Loucy (cell line): ENCODE results near the gene PDE10A.

Experiments used
- H2AFZ ChIP-seq: fragments of 200-600 bp; sonication (generic); 2 replicates; pipeline ENCODE4 v1.6.0; 2016; ENCODE audit warnings: antibody characterized with exemption, mild to moderate bottlenecking, low read length, moderate library complexity
- H3F3A ChIP-seq: fragments of 200-600 bp; 2 replicates; pipeline ENCODE4 v1.6.0; 2016; ENCODE audit warnings: antibody characterized with exemption, low read depth, mild to moderate bottlenecking
- H3K27me3 ChIP-seq: fragments of 200-600 bp; sonication (generic); 2 replicates; pipeline ENCODE4 v1.6.1; 2014; ENCODE audit warnings: low read length, mild to moderate bottlenecking; ENCODE audit not compliant: insufficient read depth, poor library complexity, severe bottlenecking
- H3K36me3 ChIP-seq: fragments of 200-600 bp; sonication (generic); 2 replicates; pipeline ENCODE4 v1.6.1; 2016; ENCODE audit warnings: low read length; ENCODE audit not compliant: insufficient read depth
- H3K4me1 ChIP-seq: fragments of 200-600 bp; sonication (generic); 2 replicates; pipeline ENCODE4 v1.5.1; 2014; ENCODE audit warnings: low read length, mild to moderate bottlenecking; ENCODE audit not compliant: insufficient read depth, poor library complexity, severe bottlenecking
- H3K4me2 ChIP-seq: fragments of 200-600 bp; sonication (generic); 2 replicates; pipeline ENCODE4 v1.6.0; 2014; ENCODE audit warnings: antibody characterized with exemption, low read length, low read depth, mild to moderate bottlenecking; ENCODE audit not compliant: poor library complexity, severe bottlenecking
- H3K4me3 ChIP-seq: fragments of 200-600 bp; sonication (generic); 2 replicates; pipeline ENCODE4 v1.5.1; 2014; ENCODE audit warnings: low read length, mild to moderate bottlenecking, mixed read lengths; ENCODE audit not compliant: poor library complexity, severe bottlenecking
- H3K79me2 ChIP-seq: fragments of 200-600 bp; sonication (generic); 2 replicates; pipeline ENCODE4 v1.6.1; 2014; ENCODE audit warnings: low read length; ENCODE audit not compliant: insufficient read depth
- H3K9ac ChIP-seq: fragments of 200-600 bp; sonication (generic); 2 replicates; pipeline ENCODE4 v1.6.0; 2014; ENCODE audit warnings: mild to moderate bottlenecking, low read depth, low read length, moderate library complexity; ENCODE audit not compliant: poor library complexity, severe bottlenecking
- H3K9me2 ChIP-seq: fragments of 200-600 bp; sonication (generic); replicated peaks from 2 replicates; pipeline ENCODE4 v1.6.1; 2016; ENCODE audit warnings: low read depth, low read length, mixed read lengths
- H3K9me3 ChIP-seq: fragments of 200-600 bp; sonication (generic); 2 replicates; pipeline ENCODE4 v1.6.1; 2014; ENCODE audit warnings: mild to moderate bottlenecking, antibody characterized with exemption, low read length, low read depth; ENCODE audit not compliant: insufficient read depth
- H4K20me1 ChIP-seq: fragments of 200-600 bp; sonication (generic); 2 replicates; pipeline ENCODE4 v1.6.0; 2014; ENCODE audit warnings: antibody characterized with exemption, low read length, mild to moderate bottlenecking; ENCODE audit not compliant: insufficient read depth, poor library complexity, severe bottlenecking
- EZH2phosphoT487 ChIP-seq: fragments of 200-600 bp; IDR thresholded peaks from 2 replicates; pipeline ENCODE4 v1.6.1; 2018; ENCODE audit warnings: antibody characterized with exemption, mild to moderate bottlenecking, moderate library complexity, borderline replicate concordance
- TF ChIP-seq, protein P1 (sequence below): fragments of 200-600 bp; sonication (generic); conservative IDR thresholded peaks from 2 replicates; pipeline ENCODE4 v1.5.1; 2014; ENCODE audit warnings: mild to moderate bottlenecking, antibody characterized with exemption, low read length

Gene PDE10A

DNA sequence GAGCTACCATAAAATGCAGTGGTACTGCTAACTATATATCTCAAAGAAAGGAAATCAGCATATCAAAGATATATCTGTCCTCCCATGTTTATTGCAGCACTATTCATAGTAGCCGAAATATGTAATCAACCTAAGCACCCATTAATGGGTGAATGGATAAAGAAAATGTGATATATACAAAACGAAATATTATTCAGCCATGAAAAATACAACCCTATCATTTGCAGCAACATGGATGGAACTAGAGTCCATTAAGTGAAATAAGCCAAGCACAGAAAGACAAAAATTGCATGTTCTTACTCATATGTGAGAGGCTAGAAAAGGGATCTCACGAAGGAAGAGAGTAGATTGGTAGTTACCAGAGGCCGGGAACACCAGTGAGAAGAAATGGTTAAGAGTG, 126.1 kb downstream of the PDE10A start:
- H3K36me3 ChIP-seq = no peaks in the 10 kb centered on the region

DNA sequence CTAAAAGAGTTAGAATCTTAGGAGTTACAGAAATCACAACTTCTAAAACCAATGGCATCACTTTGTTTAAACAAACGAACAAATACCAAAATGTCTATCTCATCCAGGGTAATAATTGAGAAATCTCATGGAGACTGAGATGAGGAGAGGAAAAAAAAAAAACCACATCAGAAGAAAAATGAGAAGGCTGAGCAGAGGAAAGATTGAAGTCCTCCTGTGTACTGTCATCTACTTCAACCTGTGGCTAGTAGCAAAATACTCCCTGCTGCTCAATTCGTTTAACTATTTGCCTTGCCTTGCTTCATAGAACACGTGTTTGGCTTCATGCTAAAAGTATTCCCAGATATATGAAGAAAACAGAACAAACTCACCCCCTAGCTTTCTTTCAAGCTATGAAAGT, 143.7 kb downstream of the PDE10A start:
- Histone ChIP-seq H2AFZ (no peak overlapping the region), H3K36me3 (no peaks in the 10 kb centered on the region), H3K9me2 (no peaks in the 10 kb centered on the region; the same call in 1 of the 2 replicates), H3K27me3 (no peaks in the 10 kb centered on the region), H4K20me1 (no peaks in the 10 kb centered on the region), H3K4me3 (no peak overlapping the region), H3K79me2 (no peaks in the 10 kb centered on the region), H3K4me2 (no peak overlapping the region), H3K9me3 (no peaks in the 10 kb centered on the region), H3K9ac (no peak overlapping the region), H3F3A (no peaks in the 10 kb centered on the region), H3K4me1 (no peaks in the 10 kb centered on the region)
- no peak for TF ChIP-seq EZH2phosphoT487
- TF ChIP-seq, protein P1, sequence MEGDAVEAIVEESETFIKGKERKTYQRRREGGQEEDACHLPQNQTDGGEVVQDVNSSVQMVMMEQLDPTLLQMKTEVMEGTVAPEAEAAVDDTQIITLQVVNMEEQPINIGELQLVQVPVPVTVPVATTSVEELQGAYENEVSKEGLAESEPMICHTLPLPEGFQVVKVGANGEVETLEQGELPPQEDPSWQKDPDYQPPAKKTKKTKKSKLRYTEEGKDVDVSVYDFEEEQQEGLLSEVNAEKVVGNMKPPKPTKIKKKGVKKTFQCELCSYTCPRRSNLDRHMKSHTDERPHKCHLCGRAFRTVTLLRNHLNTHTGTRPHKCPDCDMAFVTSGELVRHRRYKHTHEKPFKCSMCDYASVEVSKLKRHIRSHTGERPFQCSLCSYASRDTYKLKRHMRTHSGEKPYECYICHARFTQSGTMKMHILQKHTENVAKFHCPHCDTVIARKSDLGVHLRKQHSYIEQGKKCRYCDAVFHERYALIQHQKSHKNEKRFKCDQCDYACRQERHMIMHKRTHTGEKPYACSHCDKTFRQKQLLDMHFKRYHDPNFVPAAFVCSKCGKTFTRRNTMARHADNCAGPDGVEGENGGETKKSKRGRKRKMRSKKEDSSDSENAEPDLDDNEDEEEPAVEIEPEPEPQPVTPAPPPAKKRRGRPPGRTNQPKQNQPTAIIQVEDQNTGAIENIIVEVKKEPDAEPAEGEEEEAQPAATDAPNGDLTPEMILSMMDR = no peak

More for the DNA sequence above, 126.1 kb downstream of the PDE10A start:
- TF ChIP-seq, protein P1 = no peak
- no peak for TF ChIP-seq EZH2phosphoT487
- Histone ChIP-seq H4K20me1 (no peaks in the 10 kb centered on the region), H3F3A (no peaks in the 10 kb centered on the region), H3K9me3 (no peaks in the 10 kb centered on the region), H3K79me2 (no peaks in the 10 kb centered on the region), H2AFZ (no peak overlapping the region), H3K4me2 (no peak overlapping the region), H3K9ac (no peak overlapping the region), H3K4me3 (no peak overlapping the region), H3K27me3 (no peaks in the 10 kb centered on the region), H3K4me1 (no peaks in the 10 kb centered on the region), H3K9me2 (no peaks in the 10 kb centered on the region)

DNA sequence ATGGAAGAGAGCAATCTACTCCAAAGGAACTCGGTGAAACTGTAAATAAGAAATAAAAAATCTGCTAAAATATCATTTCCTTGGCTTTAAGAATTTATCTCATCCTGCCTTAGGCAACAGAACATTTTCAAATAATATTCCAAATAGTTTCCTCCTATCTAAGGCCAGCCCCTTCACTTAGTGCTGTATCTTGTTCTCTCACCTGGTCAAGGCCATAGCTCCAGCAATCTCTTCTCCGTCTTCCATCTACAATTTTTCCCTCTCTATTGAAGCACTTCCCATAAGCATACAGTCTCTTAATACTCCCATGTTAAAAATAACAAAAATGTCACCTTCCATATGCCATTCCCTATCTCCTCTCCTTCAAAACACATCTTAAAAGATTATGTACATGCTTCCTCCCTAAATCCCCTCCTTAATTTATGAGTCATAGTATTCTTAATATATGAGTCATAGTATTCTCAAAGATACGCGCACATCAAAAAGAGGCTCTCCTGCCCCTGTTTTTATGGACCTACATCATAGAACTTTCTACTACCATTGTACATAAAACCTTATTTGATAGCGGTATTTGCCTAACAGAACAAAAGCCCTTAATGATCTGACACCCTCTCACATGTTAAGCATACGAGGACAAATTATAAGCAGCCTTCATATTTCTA, 146.9 kb downstream of the PDE10A start:
- Histone ChIP-seq H3K9ac (no peak overlapping the region), H4K20me1 (no peaks in the 10 kb centered on the region), H3K36me3 (no peaks in the 10 kb centered on the region), H3K27me3 (no peaks in the 10 kb centered on the region), H3K9me2 (no peaks in the 10 kb centered on the region; the same call in 1 of the 2 replicates), H3K4me3 (no peak overlapping the region), H3K4me2 (no peak overlapping the region), H3K4me1 (no peaks in the 10 kb centered on the region), H3K79me2 (no peaks in the 10 kb centered on the region), H2AFZ (no peak overlapping the region), H3K9me3 (no peaks in the 10 kb centered on the region), H3F3A (no peaks in the 10 kb centered on the region)
- TF ChIP-seq, protein P1 = no peak
- TF ChIP-seq EZH2phosphoT487 = no peak
